Amniotic epithelial cell (primary cell): ENCODE results near the gene EFNA4.
"Not testable (repeated sequence)": the region's sequence is repeated elsewhere in the genome, so short reads cannot be mapped to it uniquely, and the experiment has no call there.

Experiments
- DNase-seq: peaks from one replicate; pipeline ENCODE4 v3.0.0-alpha.2; 2010; ENCODE audit warnings: low read depth

The EFNA4 gene

DNA sequence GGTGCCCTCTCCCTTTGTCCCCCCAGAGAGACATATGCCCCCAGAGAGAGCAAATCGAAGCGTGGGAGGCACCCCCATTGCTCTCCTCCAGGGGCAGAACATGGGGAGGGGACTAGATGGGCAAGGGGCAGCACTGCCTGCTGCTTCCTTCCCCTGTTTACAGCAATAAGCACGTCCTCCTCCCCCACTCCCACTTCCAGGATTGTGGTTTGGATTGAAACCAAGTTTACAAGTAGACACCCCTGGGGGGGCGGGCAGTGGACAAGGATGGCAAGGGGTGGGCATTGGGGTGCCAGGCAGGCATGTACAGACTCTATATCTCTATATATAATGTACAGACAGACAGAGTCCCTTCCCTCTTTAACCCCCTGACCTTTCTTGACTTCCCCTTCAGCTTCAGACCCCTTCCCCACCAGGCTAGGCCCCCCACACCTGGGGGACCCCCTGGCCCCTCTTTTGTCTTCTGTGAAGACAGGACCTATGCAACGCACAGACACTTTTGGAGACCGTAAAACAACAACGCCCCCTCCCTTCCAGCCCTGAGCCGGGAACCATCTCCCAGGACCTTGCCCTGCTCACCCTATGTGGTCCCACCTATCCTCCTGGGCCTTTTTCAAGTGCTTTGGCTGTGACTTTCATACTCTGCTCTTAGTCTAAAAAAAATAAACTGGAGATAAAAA, 23.5 kb downstream of the EFNA4 start:
- DNase-seq: no peak

- peak; percentile 39 for DNase-seq
These were observed 27.8 kb downstream of the EFNA4 start for GRCh38 chr1:155091071-155092051.

GRCh38 chr1:155092131-155092530, 28.6 kb downstream of the EFNA4 start:
- DNase-seq: no peak

- DNase-seq: no peak
These were observed 29.1 kb downstream of the EFNA4 start for GRCh38 chr1:155092641-155093040.

DNA sequence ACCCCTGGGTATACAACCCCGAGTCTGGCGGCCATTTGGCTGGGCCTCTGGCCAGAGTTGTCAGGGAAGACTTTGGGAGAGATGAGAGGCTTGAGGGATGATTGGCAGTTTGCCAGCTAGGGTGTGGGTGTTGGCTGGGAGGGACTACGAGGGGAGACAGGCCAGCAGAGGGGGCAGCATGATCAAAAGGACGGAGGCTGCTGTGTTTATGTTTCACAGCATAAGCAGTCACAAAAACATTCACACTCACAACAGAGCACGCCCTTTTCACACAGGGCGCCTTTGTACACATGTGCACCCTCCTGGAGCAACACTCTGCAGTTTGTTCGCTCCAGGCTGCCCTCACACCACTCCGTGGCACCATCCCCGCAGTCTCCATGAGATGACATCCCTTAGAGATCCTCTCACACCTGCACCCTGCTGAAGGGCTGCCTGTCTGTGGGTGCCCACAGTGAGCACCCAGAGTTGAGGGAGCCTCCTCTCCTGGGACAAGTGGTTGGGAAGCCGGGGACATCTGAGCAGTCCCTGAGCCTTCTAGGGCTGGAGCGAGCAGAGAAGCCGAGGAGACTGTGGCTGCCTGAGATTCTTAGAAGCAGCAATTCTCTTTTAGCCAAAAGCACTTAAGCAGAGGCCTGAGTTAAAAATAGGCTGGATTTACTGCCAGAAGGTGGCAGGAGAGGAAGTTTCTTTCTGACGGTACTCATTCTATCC, 30.5 kb downstream of the EFNA4 start:
- peak; percentile 47 for DNase-seq

GRCh38 chr1:155094622-155094948, 31.0 kb downstream of the EFNA4 start:
- no peak for DNase-seq

GRCh38 chr1:155099331-155099730, 35.8 kb downstream of the EFNA4 start:
- no peak for DNase-seq

GRCh38 chr1:155103325-155103724, 39.8 kb downstream of the EFNA4 start:
- peak; percentile 63 for DNase-seq

GRCh38 chr1:155104605-155105534, 41.3 kb downstream of the EFNA4 start:
- no peak for DNase-seq

DNA sequence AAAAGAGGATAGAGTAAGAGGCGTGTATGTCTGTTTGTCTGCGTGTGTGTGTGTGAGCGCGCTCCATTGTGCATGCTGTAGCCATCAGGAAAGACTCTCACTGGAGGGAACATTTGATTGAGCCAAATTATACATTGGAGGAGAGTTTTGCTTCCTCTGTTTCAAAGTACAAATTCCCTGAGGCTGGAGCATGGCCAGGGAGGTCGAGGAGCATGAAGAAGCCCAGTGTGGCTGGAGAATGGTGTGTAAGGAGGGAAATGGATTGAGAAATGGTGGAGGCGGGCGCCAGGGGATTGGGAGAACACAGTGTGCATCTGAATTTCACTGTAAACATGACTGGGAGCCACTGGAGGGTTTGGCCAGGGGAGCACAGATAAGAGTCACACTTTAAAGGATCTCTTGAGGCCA, 42.1 kb downstream of the EFNA4 start:
- DNase-seq: peak; percentile 71

GRCh38 chr1:155106862-155107261, 43.3 kb downstream of the EFNA4 start:
- DNase-seq: no peak

DNA sequence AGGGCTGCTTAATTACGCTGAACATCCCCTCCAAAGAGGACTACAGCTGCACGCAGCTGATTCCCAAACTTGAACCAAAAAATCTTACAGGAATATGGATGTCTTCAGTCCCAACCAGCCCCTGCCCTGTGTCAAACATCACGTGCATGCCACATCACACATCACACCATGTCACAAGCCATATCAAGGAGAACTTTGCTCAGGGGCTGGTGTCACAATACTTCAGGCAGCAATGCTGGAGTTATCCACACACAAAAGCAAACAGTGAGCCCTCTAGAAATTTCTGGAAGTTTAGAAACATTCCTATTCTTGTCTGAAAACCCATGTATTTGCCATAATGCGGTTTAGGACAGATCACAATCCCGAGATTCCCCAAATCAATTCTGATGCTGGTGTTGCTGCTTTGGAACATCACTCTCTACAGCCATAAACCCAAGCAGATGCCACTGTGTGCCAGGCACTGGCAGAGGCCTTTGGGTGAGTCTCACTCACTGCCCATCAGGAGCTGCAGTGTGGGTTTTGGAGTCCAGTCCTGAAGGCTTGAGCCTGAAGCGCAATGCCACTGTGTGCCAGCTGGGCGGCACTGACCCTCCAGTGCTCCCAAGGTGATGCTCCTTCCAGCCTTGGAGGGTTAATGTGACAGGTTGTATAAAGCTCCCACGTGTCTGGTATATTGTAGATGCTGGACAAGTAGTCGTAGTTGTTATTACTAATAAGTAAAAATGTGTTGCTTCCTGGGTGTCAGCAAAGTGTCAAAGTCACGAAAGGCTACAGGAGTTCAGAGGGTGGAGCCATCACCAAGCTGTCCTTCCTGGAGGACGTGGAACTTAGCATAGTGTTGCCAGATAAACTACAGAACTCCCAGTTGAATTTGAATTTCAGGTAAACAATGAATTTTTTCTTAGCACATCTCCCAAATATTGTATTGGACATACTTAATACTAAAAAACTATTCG, 44.0 kb downstream of the EFNA4 start:
- DNase-seq: no peak

GRCh38 chr1:155108296-155108695, 44.8 kb downstream of the EFNA4 start:
- no peak for DNase-seq

- no peak for DNase-seq
These were observed 46.8 kb downstream of the EFNA4 start for GRCh38 chr1:155110381-155110780.

DNA sequence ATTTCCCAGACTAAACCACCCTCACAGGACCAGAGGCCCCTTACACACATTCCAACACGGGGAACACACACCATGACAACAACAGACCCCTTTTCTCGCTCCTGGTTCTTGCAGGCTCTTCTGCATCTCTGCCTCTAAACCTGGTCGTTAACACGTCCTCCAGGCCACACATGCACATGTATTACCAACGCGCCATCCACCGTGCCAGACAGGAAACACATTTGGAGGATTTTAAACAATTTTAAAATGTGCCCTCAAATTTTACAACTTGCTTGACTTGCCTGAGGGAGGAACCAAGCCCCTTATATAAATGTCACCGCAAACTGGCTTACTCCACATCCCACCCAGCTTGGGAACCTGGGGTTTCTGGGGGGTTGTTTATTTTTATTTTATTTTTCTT, 47.3 kb downstream of the EFNA4 start:
- no peak for DNase-seq

GRCh38 chr1:155113450-155113980, 50.0 kb downstream of the EFNA4 start:
- no peak for DNase-seq

- DNase-seq: no peak
These were observed 52.7 kb downstream of the EFNA4 start for GRCh38 chr1:155116113-155116764.

DNA sequence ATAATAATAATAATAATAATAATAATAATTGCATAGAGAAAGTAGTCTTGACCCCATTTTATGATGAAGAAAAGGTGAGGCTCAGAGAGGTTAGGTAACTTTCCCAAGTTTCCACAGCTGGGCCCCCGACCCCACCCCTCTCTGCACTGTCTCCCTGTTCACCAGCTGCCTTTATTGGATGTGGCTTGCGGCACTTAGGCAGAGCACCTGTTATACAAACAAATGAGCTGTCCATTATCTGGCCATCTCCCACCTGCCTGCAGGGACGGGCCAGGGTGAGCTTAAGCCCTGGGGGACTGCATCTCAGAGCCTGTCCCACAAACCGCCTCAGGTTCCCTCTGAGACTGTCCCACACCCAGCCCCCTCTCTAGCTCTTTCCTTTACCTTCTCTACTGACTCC, 54.1 kb downstream of the EFNA4 start:
- no peak for DNase-seq

GRCh38 chr1:155118090-155118489, 54.5 kb downstream of the EFNA4 start:
- not testable (repeated sequence) for DNase-seq
